K562 (cell line): Measurements from ENCODE around the gene TMEM185A. TPM values are rescaled to one million over a fixed set of nuclear protein-coding genes. Genes with fewer than 3 reads are reported as not detected.

ENCODE experiments used
- ATAC-seq: fragments of 200-7000 bp; cut with Tn5 transposase; 3 replicates; pipeline ENCODE4 v1.9.1; 2020; ENCODE audit warnings: moderate library complexity
- BruUV-seq: library from RNA; stranded (reverse); fragments of 400-500 nt; replicated peaks from 2 replicates; lab custom pipeline; 2021; lab: Mats Ljungman, UMichigan
- CTCF ChIA-PET: fragments of 300-600 bp; formaldehyde crosslinking; extraction: SDS; loops from one replicate; lab custom pipeline; 2021; ENCODE audit warnings: low intra/inter-chr PET ratio; lab: Yijun Ruan, JAX
- POLR2A ChIA-PET: fragments of 300-600, 350-650 bp; sonication (Branson Sonifier 250); formaldehyde crosslinking; extraction: SDS; loops from one replicate; lab custom pipeline; 2021; ENCODE audit warnings: antibody characterized with exemption, inconsistent platforms; lab: Yijun Ruan, JAX
- DNase-seq, 4 experiments: peaks; one replicate each; pipeline versions ENCODE4 v3.0.0 to v3.0.0-alpha.2; 2011 to 2018; ENCODE audit warnings: low spot score in 3 of 4, mixed read lengths in 3 of 4; ENCODE audit errors: extremely low read depth in 1 of 4
- FAIRE-seq: peaks from 2 replicates; lab custom pipeline; 2011; peaks lifted over from hg19 to GRCh38; lab: Jason Lieb, UNC
- H2AFZ ChIP-seq: 2 replicates; pipeline ENCODE4 v1.6.0; 2011; ENCODE audit warnings: low read depth, low read length, control low read depth, inconsistent platforms
- H3K27ac ChIP-seq: fragments of 200-600 bp; 3 replicates; pipeline ENCODE4 v1.8.0; 2011; ENCODE audit warnings: low read depth, mild to moderate bottlenecking, control low read depth, inconsistent platforms, low read length, moderate library complexity, mixed read lengths; ENCODE audit errors: extremely low read depth
- H3K27me3 ChIP-seq, 2 experiments: fragments of 300-600 bp in 1 of 2; 2 replicates in 1 of 2; 3 replicates in 1 of 2; pipeline versions ENCODE4 v1.6.0 to v1.8.0; 2011; ENCODE audit warnings: inconsistent platforms in 2 of 2, low read length in 2 of 2, mild to moderate bottlenecking in 1 of 2, mixed read lengths in 1 of 2, moderate library complexity in 1 of 2; ENCODE audit not compliant: control insufficient read depth in 2 of 2, insufficient read depth in 2 of 2
- H3K36me3 ChIP-seq: fragments of 300-600 bp; 3 replicates; pipeline ENCODE4 v1.8.0; 2011; ENCODE audit warnings: mild to moderate bottlenecking, low read length, inconsistent platforms; ENCODE audit not compliant: control insufficient read depth, insufficient read depth
- H3K4me1 ChIP-seq, 2 experiments: fragments of 200-600 bp in 1 of 2; replicated peaks in 1 of 2; 2 replicates in 1 of 2; 3 replicates in 1 of 2; pipeline versions ENCODE4 v1.5.1 to v1.8.0; 2011; ENCODE audit warnings: inconsistent platforms in 2 of 2, low read length in 2 of 2, mild to moderate bottlenecking in 1 of 2, mixed read lengths in 1 of 2, moderate library complexity in 1 of 2; ENCODE audit not compliant: control insufficient read depth in 2 of 2, insufficient read depth in 2 of 2
- H3K4me2 ChIP-seq: 2 replicates; pipeline ENCODE4 v1.6.1; 2011; ENCODE audit warnings: low read length, control low read depth, inconsistent platforms, mixed read lengths; ENCODE audit not compliant: insufficient read depth
- H3K4me3 ChIP-seq: fragments of 200-600 bp; sonication (generic), shearing (Covaris generic); 2 replicates; pipeline ENCODE4 v1.5.1; 2016; ENCODE audit warnings: control low read depth, inconsistent platforms
- H3K79me2 ChIP-seq: fragments of 200-600 bp; 3 replicates; pipeline ENCODE4 v1.8.0; 2011; ENCODE audit warnings: low read length, inconsistent platforms; ENCODE audit not compliant: control insufficient read depth, insufficient read depth
- H3K9ac ChIP-seq, 2 experiments: 2 replicates each; pipeline versions ENCODE4 v1.6.0 to v1.6.1; 2011; ENCODE audit warnings: low read depth in 2 of 2, low read length in 2 of 2, control low read depth in 1 of 2, inconsistent platforms in 1 of 2, mild to moderate bottlenecking in 1 of 2, mixed read lengths in 1 of 2; ENCODE audit not compliant: insufficient read depth in 1 of 2
- H3K9me1 ChIP-seq: one replicate; pipeline ENCODE4 v1.6.0; 2011; ENCODE audit warnings: inconsistent platforms, mild to moderate bottlenecking, low read length, moderate library complexity; ENCODE audit not compliant: control insufficient read depth, insufficient read depth
- H3K9me3 ChIP-seq: replicated peaks from 2 replicates; pipeline ENCODE4 v1.5.1; 2011; ENCODE audit warnings: low read depth, low read length, inconsistent platforms; ENCODE audit not compliant: control insufficient read depth, insufficient read depth
- H4K20me1 ChIP-seq: replicated peaks from 2 replicates; pipeline ENCODE4 v1.6.1; 2011; ENCODE audit warnings: low read length, inconsistent platforms, mixed read lengths; ENCODE audit not compliant: control insufficient read depth, insufficient read depth
- CSDE1 ChIP-seq, 2 experiments: fragments of 450-650 bp; IDR thresholded peaks; 2 replicates each; pipeline ENCODE4 v1.6.1; 2016; ENCODE audit warnings: mild to moderate bottlenecking in 1 of 2
- FOSL1 ChIP-seq: fragments of 200-800 bp; sonication (Bioruptor generic); conservative IDR thresholded peaks from 2 replicates; pipeline ENCODE4 v1.6.1; 2016; ENCODE audit warnings: missing genetic modification characterization, missing compliant biosample characterization
- HIVEP1 ChIP-seq: fragments of 250-450 bp; sonication (Bioruptor Pico); IDR thresholded peaks from 2 replicates; pipeline ENCODE4 v1.4.0; 2020; ENCODE audit warnings: mild to moderate bottlenecking
- ILK ChIP-seq: fragments of 450-650 bp; IDR thresholded peaks from 2 replicates; pipeline ENCODE4 v1.6.1; 2016; ENCODE audit warnings: missing genetic modification characterization, low read depth, mild to moderate bottlenecking, missing compliant biosample characterization, moderate library complexity, borderline replicate concordance
- NFATC3 ChIP-seq: fragments of 450-650 bp; IDR thresholded peaks from 2 replicates; pipeline ENCODE4 v1.6.1; 2017; ENCODE audit warnings: mild to moderate bottlenecking
- NR3C1 ChIP-seq: sonication (generic); formaldehyde crosslinking; IDR thresholded peaks from 2 replicates; pipeline ENCODE4 v1.8.1; 2022; ENCODE audit warnings: missing genetic modification reagents
- PTTG1 ChIP-seq: fragments of 450-650 bp; IDR thresholded peaks from 2 replicates; pipeline ENCODE4 v1.6.1; 2016; ENCODE audit warnings: low read depth, mild to moderate bottlenecking, missing genetic modification characterization, missing compliant biosample characterization
- SAFB ChIP-seq: fragments of 200-400 bp; formaldehyde crosslinking; IDR thresholded peaks from 2 replicates; pipeline ENCODE4 v1.6.1; 2017; ENCODE audit warnings: low read depth, low read length, borderline replicate concordance
- SMARCC2 ChIP-seq: fragments of 450-650 bp; IDR thresholded peaks from 2 replicates; pipeline ENCODE4 v1.6.1; 2017; ENCODE audit warnings: antibody characterized with exemption, moderate library complexity, mild to moderate bottlenecking, low read depth
- SP1 ChIP-seq: sonication (generic); formaldehyde crosslinking; IDR thresholded peaks from 2 replicates; pipeline ENCODE4 v1.8.1; 2022; ENCODE audit warnings: mild to moderate bottlenecking, missing genetic modification reagents
- SRSF7 ChIP-seq: fragments of 200-400 bp; formaldehyde crosslinking; optimal IDR thresholded peaks from 2 replicates; pipeline ENCODE3; 2017; ENCODE audit warnings: mild to moderate bottlenecking, low read depth, low read length
- ZNF232 ChIP-seq: sonication (generic); formaldehyde crosslinking; IDR thresholded peaks from 2 replicates; pipeline ENCODE4 v1.8.0; 2022; ENCODE audit warnings: mild to moderate bottlenecking, missing genetic modification reagents
- ZNF324 ChIP-seq: fragments of 250-450 bp; sonication (Bioruptor Pico); IDR thresholded peaks from 2 replicates; pipeline ENCODE4 v1.4.0; 2020; ENCODE audit warnings: mild to moderate bottlenecking
- ZNF764 ChIP-seq: fragments of 250-450 bp; sonication (Bioruptor Pico); IDR thresholded peaks from 2 replicates; pipeline ENCODE4 v1.4.0; 2020; ENCODE audit warnings: low read depth, mild to moderate bottlenecking, moderate library complexity
- WGBS: fragments of 100-300 bp; shearing (Covaris generic); methylation state at CpG from one replicate; pipeline ENCODE4 v1.1.6; 2016; ENCODE audit warnings: low coverage, mixed read lengths; ENCODE audit not compliant: insufficient coverage; ENCODE audit errors: missing lambda C conversion rate; 5-methylcytosine and 5-hydroxymethylcytosine counted together
- in situ Hi-C: fragments of 300-500 bp; cut with MboI; formaldehyde crosslinking; loops from 4 replicates; pipeline ENCODE4 v1.15.0; 2018; ENCODE audit warnings: inconsistent platforms, mixed read lengths
- intact Hi-C: fragments of 100-400 bp; cut with micrococcal nuclease; formaldehyde crosslinking; loops from 2 replicates; pipeline ENCODE4 v1.14.2; 2022
- polyA plus RNA-seq, 8 experiments: library from polyadenylated mRNA; depleted of rRNA in 4 of 8; stranded (reverse) in 5 of 8; unstranded in 3 of 8; fragments of >200 nt; fragmentation: Nextera tagmentation in 2 of 8; fragmentation: Illumina TruSeq in 1 of 8; extraction: Ambion mirVana in 2 of 8; extraction: Trizol in 1 of 8; gene quantifications; 2 replicates each; pipeline versions ENCODE4 v1.2.1 to v1.2.3, GENCODE V29; 2011 to 2014; ENCODE audit warnings: inconsistent platforms in 1 of 8, missing spikeins in 1 of 8
- total RNA-seq, 7 experiments: library from RNA; depleted of rRNA in 6 of 7; stranded (reverse); fragments of >200 nt in 6 of 7; fragmentation: Illumina TruSeq in 2 of 7; extraction: Trizol in 2 of 7; gene quantifications; 2 replicates each; pipeline versions ENCODE4 v1.2.1 to v1.2.3, GENCODE V29; 2011 to 2021; ENCODE audit warnings: low replicate concordance in 1 of 7
- TF ChIP-seq, protein P1 (sequence below): sonication (generic); formaldehyde crosslinking; IDR thresholded peaks from 2 replicates; pipeline ENCODE4 v1.8.1; 2022; ENCODE audit warnings: missing genetic modification reagents
- TF ChIP-seq, protein P2 (sequence below): fragments of 450-650 bp; IDR thresholded peaks from 2 replicates; pipeline ENCODE4 v1.6.1; 2016
- TF ChIP-seq, protein P3 (sequence below): fragments of 200-800 bp; sonication (Bioruptor generic); IDR thresholded peaks from 2 replicates; pipeline ENCODE4 v1.6.1; 2017; ENCODE audit warnings: missing genetic modification characterization, missing compliant biosample characterization

Gene TMEM185A
- total and polyA plus RNA-seq, 9 of the 15 experiments (the other 6 are each of a cell fraction or from before 2014, with no cell fraction given): 0.97 to 13.7 (median 5.4) TPM

DNA sequence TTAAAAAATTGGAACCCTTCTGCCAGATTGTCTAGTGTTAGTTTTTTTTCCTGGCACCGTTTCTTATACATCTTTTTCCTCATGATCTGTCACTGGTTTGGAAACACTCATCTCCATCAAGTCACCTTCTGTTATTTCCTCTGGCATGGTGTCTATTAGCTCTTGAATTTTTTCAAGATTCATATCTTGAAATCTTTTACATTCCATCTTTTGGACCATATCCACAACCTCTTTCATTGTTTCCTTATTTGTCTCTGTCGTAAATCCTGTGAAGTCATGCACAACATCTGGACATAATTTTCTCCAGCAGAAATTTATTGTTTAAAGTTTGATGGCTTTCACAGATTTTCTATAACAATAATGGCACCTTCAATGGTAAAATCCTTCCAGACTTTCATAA is 10.2 kb upstream of the TMEM185A start (continued):
- TF ChIP-seq SAFB: no peak

DNA sequence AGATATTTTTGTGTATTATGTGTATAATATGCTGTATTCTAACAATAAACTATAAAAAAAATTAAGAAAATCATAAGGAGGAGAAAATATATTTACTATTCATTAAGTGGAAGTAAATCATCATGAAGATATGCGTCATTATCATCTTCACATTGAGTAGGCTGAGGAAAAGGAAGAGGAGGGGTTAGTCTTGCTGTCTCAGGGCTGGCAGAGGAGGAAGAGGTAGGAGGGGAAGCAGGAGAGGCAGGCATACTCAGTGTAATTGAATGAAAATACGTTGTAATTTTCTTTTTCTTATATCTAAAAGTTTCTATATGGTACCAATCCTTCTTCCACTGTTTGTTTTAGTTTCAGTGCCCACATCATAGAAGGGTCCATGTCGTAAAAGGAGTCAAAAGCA is 9.8 kb upstream of the TMEM185A start:
- FAIRE-seq: no peak
- Histone ChIP-seq H3K36me3 (no peaks in the 10 kb centered on the region), H3K4me1 (no peaks in the 10 kb centered on the region), H3K27me3 (0 out of 5 replicates have a peak, but pooled peaks cover 0 to 7% of the 10 kb centered on the region in 2 experiments)
- in situ Hi-C loops (loop anchor here (25.0 kb wide), 1 partner anchor 129 kb away; the partner anchor contains the start of gene IDS), intact Hi-C loops (loop anchor here (10.0 kb wide), 1 partner anchor 127 kb away; no protein-coding TSS in a partner anchor)
- TF ChIP-seq FOSL1 (tag) (no peak), PTTG1 (no peak), SP1 (CRISPR knock-in tag) (no peak), ZNF232 (CRISPR knock-in tag) (no peak), HIVEP1 (CRISPR knock-in tag) (no peak), ZNF764 (CRISPR knock-in tag) (no peak), CSDE1 (IDR thresholded peaks at IDR 0.05) (no peak), ILK (tag) (no peak), NR3C1 (CRISPR knock-in tag) (no peak), NFATC3 (no peak), ZNF324 (CRISPR knock-in tag) (no peak), SMARCC2 (no peak), SRSF7 (no peak)
- TF ChIP-seq, protein P1, sequence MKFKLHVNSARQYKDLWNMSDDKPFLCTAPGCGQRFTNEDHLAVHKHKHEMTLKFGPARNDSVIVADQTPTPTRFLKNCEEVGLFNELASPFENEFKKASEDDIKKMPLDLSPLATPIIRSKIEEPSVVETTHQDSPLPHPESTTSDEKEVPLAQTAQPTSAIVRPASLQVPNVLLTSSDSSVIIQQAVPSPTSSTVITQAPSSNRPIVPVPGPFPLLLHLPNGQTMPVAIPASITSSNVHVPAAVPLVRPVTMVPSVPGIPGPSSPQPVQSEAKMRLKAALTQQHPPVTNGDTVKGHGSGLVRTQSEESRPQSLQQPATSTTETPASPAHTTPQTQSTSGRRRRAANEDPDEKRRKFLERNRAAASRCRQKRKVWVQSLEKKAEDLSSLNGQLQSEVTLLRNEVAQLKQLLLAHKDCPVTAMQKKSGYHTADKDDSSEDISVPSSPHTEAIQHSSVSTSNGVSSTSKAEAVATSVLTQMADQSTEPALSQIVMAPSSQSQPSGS: no peak
- TF ChIP-seq, protein P2, sequence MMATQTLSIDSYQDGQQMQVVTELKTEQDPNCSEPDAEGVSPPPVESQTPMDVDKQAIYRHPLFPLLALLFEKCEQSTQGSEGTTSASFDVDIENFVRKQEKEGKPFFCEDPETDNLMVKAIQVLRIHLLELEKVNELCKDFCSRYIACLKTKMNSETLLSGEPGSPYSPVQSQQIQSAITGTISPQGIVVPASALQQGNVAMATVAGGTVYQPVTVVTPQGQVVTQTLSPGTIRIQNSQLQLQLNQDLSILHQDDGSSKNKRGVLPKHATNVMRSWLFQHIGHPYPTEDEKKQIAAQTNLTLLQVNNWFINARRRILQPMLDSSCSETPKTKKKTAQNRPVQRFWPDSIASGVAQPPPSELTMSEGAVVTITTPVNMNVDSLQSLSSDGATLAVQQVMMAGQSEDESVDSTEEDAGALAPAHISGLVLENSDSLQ: no peak
- TF ChIP-seq, protein P3, sequence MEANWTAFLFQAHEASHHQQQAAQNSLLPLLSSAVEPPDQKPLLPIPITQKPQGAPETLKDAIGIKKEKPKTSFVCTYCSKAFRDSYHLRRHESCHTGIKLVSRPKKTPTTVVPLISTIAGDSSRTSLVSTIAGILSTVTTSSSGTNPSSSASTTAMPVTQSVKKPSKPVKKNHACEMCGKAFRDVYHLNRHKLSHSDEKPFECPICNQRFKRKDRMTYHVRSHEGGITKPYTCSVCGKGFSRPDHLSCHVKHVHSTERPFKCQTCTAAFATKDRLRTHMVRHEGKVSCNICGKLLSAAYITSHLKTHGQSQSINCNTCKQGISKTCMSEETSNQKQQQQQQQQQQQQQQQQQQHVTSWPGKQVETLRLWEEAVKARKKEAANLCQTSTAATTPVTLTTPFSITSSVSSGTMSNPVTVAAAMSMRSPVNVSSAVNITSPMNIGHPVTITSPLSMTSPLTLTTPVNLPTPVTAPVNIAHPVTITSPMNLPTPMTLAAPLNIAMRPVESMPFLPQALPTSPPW (CRISPR knock-in tag): no peak
- TF ChIP-seq, all 486 proteins: peak for 0
- H3K27ac ChIP-seq: no peak overlapping the region
- no peak overlapping the region for H3K4me2 ChIP-seq
- ChIA-PET CTCF (no interaction called here), POLR2A (no interaction called here)
- no peaks in the 10 kb centered on the region for H4K20me1 ChIP-seq
- no peak overlapping the region for H2AFZ ChIP-seq
- no peaks in the 10 kb centered on the region for H3K9me1 ChIP-seq
- no peak for DNase-seq
- H3K4me3 ChIP-seq: no peak overlapping the region
- no peaks in the 10 kb centered on the region for H3K79me2 ChIP-seq
- 0% methylated on average over 2 of the region's 3 CpGs for WGBS
- no peak overlapping the region for H3K9ac ChIP-seq
- no TSS peak for BruUV-seq
- no peaks in the 10 kb centered on the region for H3K9me3 ChIP-seq
- ATAC-seq: no peak
